Stimulated activated CD4-positive, alpha-beta T cell treated with anti-CD3 and anti-CD28 coated beads, Interleukin-12 subunit alpha, Interleukin-12 subunit beta, amount 100 ng/mL, for 48 hours (primary cell): ENCODE results near the gene GAS6.

ENCODE experiments used
- DNase-seq, 3 donors: peaks; one replicate each; pipeline ENCODE4 v3.0.0-alpha.2; 2020; ENCODE audit warnings: low read depth in 2 of 3, low spot score in 1 of 3

Gene GAS6

DNA sequence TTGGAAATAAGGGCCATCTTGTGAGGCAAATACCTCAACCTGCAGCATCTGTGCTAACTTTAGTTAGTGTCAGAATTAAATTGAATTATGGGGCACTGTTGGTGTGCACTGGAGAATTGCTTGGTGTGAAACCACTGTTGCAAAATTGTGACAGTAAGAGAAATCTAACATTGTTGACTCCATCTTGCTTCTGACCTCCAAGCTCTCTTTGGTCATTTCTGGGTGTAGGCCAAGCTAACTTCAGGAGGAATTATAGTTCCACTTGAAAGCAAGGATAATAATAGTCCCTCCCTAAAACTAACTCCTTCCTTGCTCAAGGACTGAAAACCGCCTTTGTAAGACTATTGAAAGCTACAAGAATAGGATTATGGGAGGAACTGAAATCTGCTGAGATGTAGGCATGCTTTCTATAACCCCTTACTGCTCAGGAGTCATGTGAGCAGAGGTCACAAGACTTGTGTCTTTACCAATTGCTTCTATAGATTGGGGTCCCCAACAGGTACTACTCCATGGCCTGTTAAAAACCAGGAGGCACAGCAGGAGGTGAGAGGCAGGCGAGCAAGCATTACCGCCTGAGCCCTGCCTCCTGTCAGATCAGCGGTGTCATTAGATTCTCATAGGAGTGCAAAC is 24.9 kb upstream of the GAS6 start:
- no peak for DNase-seq

DNA sequence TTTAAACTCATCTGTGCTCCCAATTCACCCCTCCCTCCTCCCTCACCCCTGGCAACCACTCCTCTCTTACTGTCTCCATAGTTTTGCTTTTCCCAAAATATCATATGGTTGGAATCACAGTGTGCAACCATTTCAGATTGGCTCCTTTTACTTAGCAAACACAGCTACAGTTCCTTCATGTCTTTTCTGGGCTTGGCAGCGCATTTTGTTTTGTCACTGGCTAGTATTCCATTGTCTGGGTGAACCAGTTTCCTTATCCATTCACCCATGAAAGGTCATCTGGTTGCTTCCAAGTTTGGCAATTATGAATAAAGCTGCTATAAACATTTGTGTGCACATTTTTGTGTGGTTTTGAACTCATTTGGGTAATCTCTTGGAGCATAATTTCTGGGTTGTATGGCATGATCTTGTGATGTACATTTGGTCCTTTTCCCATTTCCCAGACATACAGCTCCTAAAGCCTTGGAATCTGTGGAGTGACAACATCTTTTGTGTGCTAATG is 23.9 kb upstream of the GAS6 start:
- no peak for DNase-seq

DNA sequence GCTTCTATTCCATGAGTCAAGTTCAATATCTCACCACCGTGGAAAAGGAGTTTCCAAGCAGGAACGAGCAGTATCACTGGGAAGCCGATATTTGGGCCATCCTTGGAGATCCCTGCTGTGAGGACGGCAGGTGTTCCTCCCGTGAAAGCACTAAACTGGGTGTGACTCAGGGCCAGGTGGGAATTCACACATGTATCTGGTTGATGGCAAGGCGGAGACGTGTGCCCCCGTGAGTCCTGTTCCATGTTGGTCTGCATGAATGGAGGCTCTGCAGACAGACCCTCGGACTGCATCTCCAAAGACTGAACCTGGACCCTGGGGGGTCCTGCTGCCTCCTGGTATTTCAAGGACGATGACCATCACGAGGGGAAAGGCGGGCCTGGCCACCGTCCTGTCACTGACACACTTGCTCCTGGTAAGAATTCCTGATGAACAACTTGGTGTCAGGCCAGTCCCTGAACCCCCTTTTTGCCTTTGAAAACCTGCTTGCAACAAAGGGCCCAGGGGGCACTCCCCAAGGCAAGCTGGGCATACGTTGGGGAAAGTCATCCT is 22.8 kb upstream of the GAS6 start:
- no peak for DNase-seq

DNA sequence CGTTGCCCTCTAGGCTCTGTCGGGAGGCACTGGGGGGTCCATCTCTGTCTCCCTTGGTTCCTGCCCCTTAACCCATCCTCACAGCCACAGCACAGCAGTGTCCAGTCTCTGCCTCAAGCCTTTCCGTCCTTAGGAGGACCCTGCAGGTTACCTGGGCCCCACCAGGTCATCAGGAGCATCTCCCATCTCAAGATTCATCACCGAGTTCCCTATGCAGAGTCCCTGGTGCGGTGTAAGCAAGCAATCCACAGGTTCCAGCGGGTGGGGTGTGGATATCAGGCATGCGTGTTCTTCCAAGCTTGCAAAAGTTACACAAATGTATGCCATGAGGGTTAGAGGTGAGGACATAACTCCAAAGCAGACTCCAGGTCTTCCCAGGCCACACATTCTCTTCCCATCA is 20.9 kb upstream of the GAS6 start:
- DNase-seq, result no peak

DNA sequence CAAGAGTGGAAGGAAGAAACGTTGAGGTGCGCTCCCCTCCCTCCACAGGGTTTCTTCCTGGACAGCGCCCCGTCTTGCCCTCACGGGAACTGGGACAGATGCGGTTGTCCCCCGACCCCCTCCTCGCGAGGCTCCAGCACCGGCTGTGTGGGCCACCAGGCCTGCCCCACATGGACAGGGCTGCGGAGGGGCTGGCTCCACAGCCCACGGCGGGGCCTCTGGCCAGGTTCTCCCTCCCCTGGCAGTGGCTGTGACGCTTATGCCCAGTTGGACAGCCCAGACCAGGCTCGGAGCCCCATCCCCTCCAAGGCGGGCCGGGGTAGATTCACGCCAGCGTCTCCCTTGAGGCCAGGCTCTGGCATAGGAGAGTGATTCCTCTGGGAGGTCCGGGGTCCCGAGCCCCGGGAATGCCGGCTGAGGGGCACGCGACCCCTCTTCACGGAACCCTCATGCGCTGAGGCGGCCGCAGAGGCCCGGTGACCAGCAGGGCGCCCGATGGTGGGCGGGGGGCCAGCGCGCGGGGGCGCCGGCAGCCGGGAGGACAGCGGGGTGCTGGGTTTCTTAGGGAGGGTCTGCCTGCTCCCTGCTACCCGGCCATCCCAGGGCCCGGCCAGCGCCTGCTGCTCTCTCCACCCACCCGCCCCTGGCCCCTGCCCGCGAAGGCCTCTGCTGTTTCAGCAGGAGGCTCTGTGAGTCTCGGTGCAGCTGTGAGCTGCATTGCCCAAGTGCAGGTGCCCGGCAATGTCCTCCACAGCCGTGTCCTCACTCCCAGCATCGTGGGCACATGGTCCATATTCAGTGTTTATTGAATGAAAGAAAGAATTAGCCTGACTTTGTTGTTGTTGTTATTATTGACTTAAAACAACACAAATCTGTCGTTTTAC is 20.3 kb upstream of the GAS6 start:
- DNase-seq, result no peak

DNA sequence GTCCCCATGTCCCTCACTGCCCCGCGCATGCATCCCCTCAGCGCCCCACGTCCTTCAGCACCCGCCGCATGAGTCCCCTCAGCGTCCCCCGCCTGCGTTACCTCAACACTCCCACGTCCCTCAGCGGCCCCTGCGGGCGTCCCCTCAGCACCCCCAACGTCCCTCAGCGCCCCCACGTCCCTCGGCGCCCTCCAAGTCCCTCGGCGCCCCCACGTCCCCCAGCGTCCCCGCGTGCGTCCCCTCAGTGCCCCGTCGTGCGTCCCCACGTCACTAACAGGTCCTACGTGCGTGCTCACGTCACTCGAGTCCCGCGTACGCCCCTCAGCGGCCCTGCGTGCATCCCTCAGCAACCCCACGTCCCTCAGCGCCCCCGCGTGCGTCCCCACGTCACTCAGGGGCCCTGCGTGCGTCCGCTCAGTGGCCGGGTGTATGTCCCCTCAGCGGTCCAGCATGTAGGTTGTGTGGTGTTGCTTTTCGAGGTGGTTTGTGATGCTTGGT is 19.5 kb upstream of the GAS6 start:
- no peak for DNase-seq

DNA sequence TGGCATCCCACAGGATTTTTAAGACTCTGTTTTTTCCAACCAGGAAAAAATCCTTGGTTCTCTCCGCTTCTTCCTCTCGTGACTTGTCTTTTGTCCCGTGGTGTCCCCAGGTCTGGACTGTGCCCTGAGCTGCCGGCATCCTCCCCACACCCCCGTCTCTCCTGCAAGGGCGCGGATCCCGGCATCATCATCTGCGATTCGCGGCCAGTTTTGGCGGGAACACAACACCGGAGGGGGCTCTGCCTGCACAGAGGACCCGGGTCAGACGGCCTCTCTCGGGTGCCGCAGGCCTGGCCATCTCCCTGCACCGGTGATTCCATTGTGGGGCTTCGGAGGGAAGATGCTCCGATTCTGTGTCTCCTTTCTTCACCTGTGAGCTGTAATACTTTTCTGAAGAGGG is 18.8 kb upstream of the GAS6 start:
- DNase-seq, result no peak

DNA sequence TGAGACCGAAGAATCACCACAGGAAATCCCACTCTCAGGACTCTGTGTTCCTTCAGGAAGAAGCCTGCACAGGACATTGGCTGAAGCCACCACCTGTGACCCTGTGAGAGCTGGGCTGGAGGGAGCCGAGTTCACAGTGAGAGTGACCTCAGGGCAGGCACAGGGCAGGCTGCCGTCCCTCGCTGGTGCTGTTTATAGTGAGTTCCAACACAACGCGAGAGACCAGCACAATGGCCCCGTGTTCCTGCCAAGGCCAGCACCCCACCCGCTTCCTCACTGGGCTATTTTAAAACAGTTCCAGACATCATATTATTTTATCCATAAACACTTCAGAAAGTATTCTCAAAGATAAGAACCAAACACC is 18.4 kb upstream of the GAS6 start:
- DNase-seq, result no peak

DNA sequence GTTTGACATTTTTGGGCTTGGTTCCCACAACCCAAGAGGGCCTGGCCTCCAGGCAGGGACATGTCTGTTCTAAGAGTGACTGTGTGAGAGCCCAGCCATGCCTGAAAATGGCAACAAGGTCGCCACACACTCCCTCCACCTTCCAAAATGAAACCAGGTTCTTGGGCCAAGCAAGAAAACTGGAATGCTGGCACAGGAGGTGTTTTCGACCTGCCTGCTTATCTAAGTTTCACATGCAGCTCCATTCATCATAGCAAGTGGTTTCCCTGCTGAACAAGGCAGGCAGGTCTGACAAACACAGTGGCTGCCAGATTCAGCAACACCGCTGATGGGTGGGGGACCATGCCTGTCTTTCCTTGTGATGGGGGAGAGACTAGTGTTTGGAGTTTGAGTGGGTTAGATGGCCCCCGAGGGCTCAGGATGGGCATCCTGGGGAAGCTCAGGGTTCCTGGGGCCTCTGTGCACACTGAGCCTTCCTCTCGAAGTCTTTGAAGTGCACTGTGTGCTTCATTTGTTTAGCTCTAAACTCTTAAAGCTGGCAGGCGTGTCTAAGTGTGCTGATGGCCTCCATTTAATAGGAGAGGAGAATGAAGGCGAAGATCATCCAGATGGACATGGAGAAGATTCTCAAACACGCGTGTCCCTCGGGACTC is 17.9 kb upstream of the GAS6 start:
- no peak for DNase-seq

DNA sequence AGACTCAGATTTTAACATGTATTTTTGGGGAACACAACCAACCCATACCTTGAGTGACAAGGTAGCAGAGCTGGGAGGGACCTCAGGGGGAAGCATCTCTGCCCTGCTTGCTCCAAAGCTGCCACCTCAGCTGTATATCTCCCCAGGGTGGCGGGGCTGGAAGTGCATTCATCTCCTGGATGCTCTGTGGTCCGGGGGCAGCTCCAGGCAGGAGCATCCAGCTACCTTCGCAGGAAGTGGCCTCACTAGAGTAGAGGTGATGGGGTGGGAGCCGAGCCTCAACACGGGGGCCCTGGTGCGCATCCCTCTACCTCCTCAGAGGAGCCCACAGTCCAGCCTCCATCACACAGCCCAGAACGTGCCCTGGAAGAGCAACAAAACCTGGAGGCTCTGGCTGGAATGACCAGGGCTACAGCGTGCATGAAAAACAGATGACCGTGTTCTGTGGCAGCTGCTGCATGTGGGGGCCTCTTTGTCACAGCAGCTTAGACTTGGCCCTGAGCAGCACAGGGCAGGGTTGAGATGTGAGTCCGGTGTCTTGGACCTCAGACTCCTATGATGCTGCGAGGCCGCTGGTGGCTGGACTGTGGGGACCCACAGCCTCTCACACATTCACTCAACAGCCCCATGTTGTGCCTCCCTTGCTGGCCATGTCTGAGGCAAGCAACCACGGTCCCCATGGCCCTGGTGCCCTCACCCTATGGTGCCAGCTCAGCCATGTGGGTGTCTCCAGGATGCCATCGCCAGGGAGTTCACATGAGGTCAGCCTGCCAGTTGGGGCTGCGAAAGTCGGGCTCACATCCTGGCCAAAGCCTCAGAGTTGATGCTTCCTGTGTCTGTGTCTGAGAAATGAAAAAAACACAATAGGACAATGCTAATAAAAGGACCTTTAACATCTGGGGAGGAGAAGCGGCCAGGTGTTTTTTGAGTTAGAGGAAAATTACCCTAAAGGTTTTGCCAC is 17.1 kb upstream of the GAS6 start:
- DNase-seq, result no peak

DNA sequence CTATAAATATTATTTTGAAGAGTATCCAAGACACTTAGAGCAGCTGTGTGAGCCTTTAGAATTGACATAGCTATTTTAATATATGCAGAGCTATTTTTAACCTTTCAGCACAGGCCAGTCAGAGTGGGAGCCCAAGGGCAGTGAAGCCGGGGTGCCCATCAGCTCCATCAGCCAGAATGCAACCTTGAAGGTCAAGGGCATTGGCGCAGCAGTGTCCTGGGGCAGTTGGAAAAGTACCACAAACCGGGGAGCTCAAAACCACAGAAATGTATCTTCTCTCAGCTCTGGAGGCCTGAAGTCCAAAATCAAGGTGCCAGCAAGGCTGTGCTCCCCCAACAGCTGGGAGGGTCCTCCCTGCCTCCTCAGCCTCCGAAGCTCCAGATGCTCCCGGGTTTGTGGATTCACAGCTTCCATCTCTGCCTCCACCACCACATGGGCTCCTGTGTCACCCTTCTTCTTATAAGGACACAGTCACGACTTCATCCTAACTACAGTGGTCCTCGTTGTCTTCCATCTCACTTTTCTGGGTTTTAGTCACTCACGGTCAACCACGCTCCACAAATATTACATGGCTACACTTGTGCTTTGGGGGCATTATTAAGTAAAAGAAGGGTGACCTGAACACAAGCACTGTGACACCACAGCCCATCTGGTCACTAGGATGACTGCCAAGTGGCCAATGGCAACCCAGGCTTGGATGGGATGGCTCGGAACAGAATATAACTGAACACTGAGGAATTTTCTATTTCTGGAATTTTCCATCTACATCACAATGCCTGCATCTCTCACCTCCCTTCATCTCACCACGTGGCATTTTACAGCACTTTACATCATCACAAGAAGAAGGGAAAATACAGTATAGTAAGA is 15.9 kb upstream of the GAS6 start:
- DNase-seq, result no peak

DNA sequence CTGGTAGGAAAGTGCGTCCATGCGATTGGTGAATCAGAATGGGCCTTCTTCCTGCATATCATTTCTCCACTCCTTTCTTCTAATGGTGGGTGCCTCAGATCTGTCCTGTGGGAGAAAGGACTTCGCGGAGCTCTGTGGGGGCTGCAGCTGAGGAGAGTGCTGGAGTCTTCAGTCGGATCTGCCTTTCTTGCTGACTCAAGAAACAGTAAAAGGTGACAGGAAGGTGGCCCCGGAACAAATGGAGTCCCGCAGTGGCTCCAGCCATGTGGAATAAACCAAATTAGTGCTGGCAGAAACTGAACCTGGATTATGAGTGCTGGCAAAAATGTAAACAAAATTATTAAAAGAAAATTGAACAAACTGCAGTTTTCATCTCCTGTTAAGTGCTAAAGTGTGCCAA is 15.1 kb upstream of the GAS6 start:
- no peak for DNase-seq

DNA sequence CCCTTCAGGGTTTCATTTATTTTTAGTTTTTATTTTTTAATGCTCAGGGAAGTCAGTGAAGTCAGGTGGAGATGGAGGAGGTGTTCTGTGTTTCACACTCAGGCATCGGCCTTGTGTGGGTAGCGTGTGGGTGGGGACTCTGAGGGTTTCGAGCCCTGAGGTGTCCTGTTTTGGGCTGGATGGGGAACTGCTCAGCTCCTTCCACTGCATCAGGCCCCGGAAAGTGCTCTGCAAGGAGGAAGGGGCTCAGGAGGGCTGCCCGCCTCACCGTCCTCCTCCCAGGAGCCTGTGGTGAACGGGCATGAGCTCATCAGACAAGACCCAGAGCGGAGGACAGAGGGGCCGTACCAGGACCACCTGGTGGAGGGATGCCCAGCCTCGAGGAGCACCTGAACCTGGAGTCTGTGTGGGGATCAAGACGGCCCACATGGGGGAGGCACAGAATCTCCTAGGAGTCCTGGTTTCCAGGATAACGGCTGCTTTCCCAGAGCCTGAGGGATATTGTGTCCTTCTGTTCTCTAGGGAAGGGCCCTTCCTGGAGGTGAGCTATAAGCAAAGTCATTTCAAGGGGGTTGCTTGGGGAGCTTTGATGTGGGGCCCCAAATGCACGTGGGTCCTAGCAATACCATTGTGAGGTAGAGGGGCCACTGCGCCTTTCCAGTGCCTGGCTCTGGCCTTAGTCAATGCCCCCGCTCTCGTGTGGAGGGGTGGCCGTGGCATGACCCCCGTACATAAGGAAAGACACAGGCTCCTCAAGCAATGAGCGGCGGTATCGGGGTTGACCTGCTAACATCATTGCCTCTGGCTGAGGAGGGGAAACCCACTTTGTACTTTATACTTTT is 13.5 kb upstream of the GAS6 start:
- DNase-seq, result no peak

DNA sequence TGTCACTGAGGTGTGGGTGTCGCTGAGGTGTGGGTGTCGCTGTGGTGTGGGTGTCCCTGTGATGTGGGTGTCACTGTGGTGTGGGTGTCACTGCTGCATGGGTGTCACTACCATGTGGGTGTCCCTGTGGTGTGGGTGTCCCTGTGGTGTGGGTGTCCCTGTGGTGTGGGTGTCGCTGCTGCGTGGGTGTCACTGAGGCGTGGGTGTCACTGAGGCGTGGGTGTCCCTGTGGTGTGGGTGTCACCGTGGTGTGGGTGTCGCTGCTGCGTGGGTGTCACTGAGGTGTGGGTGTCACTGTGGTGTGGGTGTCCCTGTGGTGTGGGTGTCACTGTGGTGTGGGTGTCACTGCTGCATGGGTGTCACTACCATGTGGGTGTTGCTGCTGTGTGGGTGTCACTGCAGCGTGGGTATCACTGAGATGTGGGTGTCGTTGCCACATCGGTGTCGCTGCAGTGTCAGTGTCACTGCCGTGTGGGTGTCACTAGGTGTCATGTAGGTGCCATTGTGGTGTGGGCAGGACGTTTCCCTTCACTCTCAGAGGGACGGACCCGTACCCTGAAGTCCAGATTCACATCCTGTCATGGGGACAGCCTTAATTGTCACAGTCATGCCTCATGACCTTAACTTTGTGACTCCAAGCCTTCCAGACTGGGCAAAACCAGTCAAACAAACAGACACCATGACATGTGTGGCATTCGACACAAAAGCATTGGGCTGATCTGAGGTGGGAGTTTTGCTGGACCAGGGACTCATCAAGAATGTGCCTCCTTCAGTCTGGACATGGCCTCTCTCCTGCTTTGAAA is 12.7 kb upstream of the GAS6 start:
- DNase-seq, result no peak

DNA sequence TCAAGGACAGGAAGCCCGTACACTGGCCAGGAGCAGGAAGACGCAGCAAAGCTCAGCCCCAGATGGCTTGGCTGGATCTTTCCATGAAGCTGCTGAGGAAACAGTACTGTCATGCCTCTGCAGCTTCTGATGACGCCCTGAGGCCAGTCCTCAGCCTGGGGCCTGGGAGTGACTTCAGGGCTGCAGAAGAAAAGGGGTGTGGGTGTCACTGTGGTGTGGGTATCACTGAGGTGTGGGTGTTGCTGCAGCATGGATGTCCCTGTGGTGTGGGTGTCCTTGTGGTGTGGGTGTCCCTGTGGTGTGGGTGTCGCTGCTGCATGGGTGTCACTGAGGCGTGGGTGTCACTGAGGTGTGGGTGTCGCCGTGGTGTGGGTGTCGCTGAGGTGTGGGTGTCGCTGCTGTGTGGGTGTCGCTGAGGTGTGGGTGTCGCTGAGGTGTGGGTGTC is 12.0 kb upstream of the GAS6 start:
- no peak for DNase-seq

DNA sequence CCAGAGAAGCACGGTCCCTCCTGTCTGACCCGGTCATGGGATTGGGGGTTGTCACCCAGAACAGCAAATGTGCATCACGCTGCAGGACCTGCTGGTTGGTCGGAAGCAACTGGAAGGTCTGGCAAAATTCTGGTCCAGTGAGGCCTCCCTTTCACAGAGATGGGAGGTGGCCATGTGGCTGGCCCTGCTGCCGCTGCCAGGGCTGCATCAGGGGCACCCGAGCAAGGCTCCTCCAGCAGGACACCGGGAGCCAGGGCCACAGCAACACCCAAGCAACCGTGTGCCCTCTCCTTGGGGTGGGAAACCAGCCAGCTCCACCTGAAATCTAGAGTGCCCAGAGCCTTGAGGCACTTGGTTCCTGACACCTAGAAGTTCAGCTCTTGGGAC is 11.5 kb upstream of the GAS6 start:
- no peak for DNase-seq

DNA sequence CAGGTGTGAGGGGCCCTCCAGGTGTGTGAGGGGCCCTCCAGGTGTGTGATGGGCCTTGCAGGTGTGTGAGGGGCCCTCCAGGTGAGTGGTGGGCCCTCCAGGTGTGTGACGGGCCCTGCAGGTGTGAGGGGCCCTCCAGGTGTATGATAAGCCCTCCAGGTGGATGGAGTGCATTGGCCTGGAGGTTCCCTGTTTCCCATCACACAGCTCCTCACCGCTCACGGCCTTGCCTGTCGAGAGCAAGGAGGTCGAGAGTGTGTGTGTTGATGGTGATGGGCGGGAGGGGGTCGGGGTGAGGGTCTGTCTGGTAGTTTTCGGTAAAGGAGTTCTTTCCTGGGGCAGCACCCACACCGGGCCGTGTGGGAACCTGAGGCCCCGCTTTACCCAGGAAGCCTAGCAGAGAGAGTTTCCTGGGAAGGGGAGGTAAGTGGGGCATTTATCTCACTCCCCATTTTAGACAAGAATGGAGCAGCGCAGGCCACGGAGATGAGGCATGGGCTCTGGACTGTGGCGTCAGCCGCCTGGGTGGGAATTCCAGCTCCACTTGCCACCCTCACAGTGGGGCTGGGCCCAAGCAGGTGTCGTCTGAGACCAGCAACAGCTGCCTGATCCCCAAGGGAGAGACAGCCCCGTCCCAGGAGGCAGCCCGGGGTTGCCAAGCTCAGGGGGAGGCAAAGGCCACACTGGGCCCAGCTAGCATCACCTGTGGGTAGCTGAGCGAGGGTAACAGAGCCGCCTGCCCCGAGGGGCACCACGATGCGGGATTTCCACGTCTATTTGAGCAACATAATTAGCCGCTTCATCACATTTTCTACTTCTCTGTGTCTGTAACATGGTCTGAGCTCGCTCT is 10.9 kb upstream of the GAS6 start:
- no peak for DNase-seq
